ENCODE data around the gene GAPDHS.

Gene GAPDHS

GRCh38 chr19:35533201-35533821 is at the start of gene GAPDHS:
Gene GAPDHS (plus strand): TSS chr19:35533456. CDS start chr19:35533528, 72 bp downstream.
- DNase-seq (ENCODE audit: low read depth in 2 of 2): no peak

- DNase-seq (ENCODE audit: low read depth in 2 of 2): no peak
Measured at GRCh38 chr19:35484252-35485036, 48.8 kb upstream of the GAPDHS start.

- no peak for DNase-seq (ENCODE audit: low read depth in 2 of 2)
Measured at GRCh38 chr19:35486268-35486708, 47.0 kb upstream of the GAPDHS start.

- DNase-seq (ENCODE audit: low read depth in 2 of 2): no peak
Measured at GRCh38 chr19:35487656-35488182, 45.5 kb upstream of the GAPDHS start.

- DNase-seq (ENCODE audit: low read depth in 2 of 2): no peak
Measured at GRCh38 chr19:35488677-35489076, 44.6 kb upstream of the GAPDHS start.

GRCh38 chr19:35490364-35490763 is 42.9 kb upstream of the GAPDHS start, which contains the start of gene KRTDAP:
Gene KRTDAP (minus strand): TSS chr19:35490464. CDS start chr19:35490442, 22 bp downstream.
- DNase-seq (ENCODE audit: low read depth in 2 of 2): no peak

- DNase-seq (ENCODE audit: low read depth in 2 of 2): no peak
Measured at GRCh38 chr19:35491836-35492360, 41.4 kb upstream of the GAPDHS start.

GRCh38 chr19:35493971-35494370 is 39.3 kb upstream of the GAPDHS start:
- DNase-seq (ENCODE audit: low read depth in 2 of 2): no peak

GRCh38 chr19:35495107-35496064 is 37.9 kb upstream of the GAPDHS start:
- peak; percentile 70 to 71 for DNase-seq (ENCODE audit: low read depth in 2 of 2)

GRCh38 chr19:35497406-35497805 is 35.9 kb upstream of the GAPDHS start:
- DNase-seq (ENCODE audit: low read depth in 2 of 2): no peak

- no peak for DNase-seq (ENCODE audit: low read depth in 2 of 2)
Measured at GRCh38 chr19:35498220-35498619, 35.0 kb upstream of the GAPDHS start.

GRCh38 chr19:35498984-35499527 is 34.2 kb upstream of the GAPDHS start:
- DNase-seq (ENCODE audit: low read depth in 2 of 2): no peak

GRCh38 chr19:35500611-35501010 is 32.6 kb upstream of the GAPDHS start:
- DNase-seq (ENCODE audit: low read depth in 2 of 2): no peak

GRCh38 chr19:35501684-35502083 is 31.6 kb upstream of the GAPDHS start:
- no peak for DNase-seq (ENCODE audit: low read depth in 2 of 2)

- DNase-seq (ENCODE audit: low read depth in 2 of 2): no peak
Measured at GRCh38 chr19:35502751-35503150, 30.5 kb upstream of the GAPDHS start.

- DNase-seq (ENCODE audit: low read depth in 2 of 2): no peak
Measured at GRCh38 chr19:35506011-35506410, 27.2 kb upstream of the GAPDHS start.

GRCh38 chr19:35507561-35507960 is 25.7 kb upstream of the GAPDHS start:
- no peak for DNase-seq (ENCODE audit: low read depth in 2 of 2)

GRCh38 chr19:35508129-35508528 is 25.1 kb upstream of the GAPDHS start:
- no peak for DNase-seq (ENCODE audit: low read depth in 2 of 2)

GRCh38 chr19:35509018-35509652 is 24.1 kb upstream of the GAPDHS start:
- no peak for DNase-seq (ENCODE audit: low read depth in 2 of 2)

GRCh38 chr19:35509861-35510625 is 23.2 kb upstream of the GAPDHS start:
- peak; percentile 68 to 75 for DNase-seq (ENCODE audit: low read depth in 2 of 2)
